Trophoblast cell (in vitro differentiated cells and primary cell): Measurements from ENCODE around the gene HOGA1.
"Not testable (repeated sequence)": the region's sequence is repeated elsewhere in the genome, so short reads cannot be mapped to it uniquely, and the experiment has no call there.

ENCODE experiments used
- DNase-seq, 2 donors: peaks; one replicate each; pipeline ENCODE4 v3.0.0-alpha.2; 2016
- H2AFZ ChIP-seq: 2 replicates; pipeline ENCODE4 v1.6.1; 2013; ENCODE audit warnings: low read length, moderate library complexity, mild to moderate bottlenecking; ENCODE audit not compliant: insufficient read depth, poor library complexity
- H2AK5ac ChIP-seq: 2 replicates; pipeline ENCODE4 v1.6.1; 2013; ENCODE audit warnings: mild to moderate bottlenecking, low read length
- H2BK120ac ChIP-seq: 2 replicates; pipeline ENCODE4 v1.6.1; 2013; ENCODE audit warnings: low read length, mild to moderate bottlenecking, moderate library complexity; ENCODE audit not compliant: insufficient read depth, poor library complexity
- H2BK12ac ChIP-seq: 2 replicates; pipeline ENCODE4 v1.6.1; 2013; ENCODE audit warnings: mild to moderate bottlenecking, low read length, moderate library complexity
- H2BK5ac ChIP-seq: 2 replicates; pipeline ENCODE4 v1.6.1; 2013; ENCODE audit warnings: low read length, low read depth, moderate library complexity, mild to moderate bottlenecking; ENCODE audit not compliant: poor library complexity
- H3K14ac ChIP-seq: 2 replicates; pipeline ENCODE4 v1.6.1; 2013; ENCODE audit warnings: mild to moderate bottlenecking, low read length
- H3K18ac ChIP-seq: 2 replicates; pipeline ENCODE4 v1.6.1; 2013; ENCODE audit warnings: mild to moderate bottlenecking, low read length
- H3K23ac ChIP-seq: 2 replicates; pipeline ENCODE4 v1.6.1; 2013; ENCODE audit warnings: low read length
- H3K27ac ChIP-seq: 2 replicates; pipeline ENCODE4 v1.5.1; 2013; ENCODE audit warnings: low read depth, mild to moderate bottlenecking, inconsistent platforms, low read length, moderate library complexity
- H3K27me3 ChIP-seq: 2 replicates; pipeline ENCODE4 v1.6.1; 2013; ENCODE audit warnings: inconsistent platforms, mild to moderate bottlenecking, low read length, moderate library complexity; ENCODE audit not compliant: insufficient read depth
- H3K36me3 ChIP-seq, 2 experiments: 1 replicate in 1 of 2; 2 replicates in 1 of 2; pipeline ENCODE4 v1.6.1; 2013; ENCODE audit warnings: low read length in 2 of 2, mild to moderate bottlenecking in 2 of 2, moderate library complexity in 1 of 2; ENCODE audit not compliant: insufficient read depth in 2 of 2, control insufficient read depth in 1 of 2
- H3K4ac ChIP-seq: 2 replicates; pipeline ENCODE4 v1.6.1; 2013; ENCODE audit warnings: low read depth, mild to moderate bottlenecking, low read length, moderate library complexity
- H3K4me1 ChIP-seq, 2 experiments: 1 replicate in 1 of 2; 2 replicates in 1 of 2; pipeline ENCODE4 v1.6.1; 2013; ENCODE audit warnings: low read length in 2 of 2, mild to moderate bottlenecking in 2 of 2, moderate library complexity in 1 of 2; ENCODE audit not compliant: insufficient read depth in 2 of 2, control insufficient read depth in 1 of 2
- H3K4me2 ChIP-seq: 2 replicates; pipeline ENCODE4 v1.6.1; 2013; ENCODE audit warnings: inconsistent platforms, mild to moderate bottlenecking, low read length, moderate library complexity
- H3K4me3 ChIP-seq: 2 replicates; pipeline ENCODE4 v1.5.1; 2013; ENCODE audit warnings: mild to moderate bottlenecking, low read depth, low read length, inconsistent platforms
- H3K79me1 ChIP-seq: one replicate; pipeline ENCODE4 v1.6.1; 2013; ENCODE audit warnings: low read length
- H3K79me2 ChIP-seq: 2 replicates; pipeline ENCODE4 v1.6.1; 2013; ENCODE audit warnings: low read length, mild to moderate bottlenecking; ENCODE audit not compliant: control insufficient read depth, insufficient read depth, poor library complexity
- H3K9ac ChIP-seq: 2 replicates; pipeline ENCODE4 v1.6.1; 2013; ENCODE audit warnings: mild to moderate bottlenecking, low read length
- H3K9me3 ChIP-seq: 2 replicates; pipeline ENCODE4 v1.6.1; 2013; ENCODE audit warnings: low read depth, mild to moderate bottlenecking, control low read depth, inconsistent platforms, low read length; ENCODE audit not compliant: insufficient read depth
- H4K12ac ChIP-seq: 2 replicates; pipeline ENCODE4 v1.6.1; 2013; ENCODE audit warnings: low read depth, mild to moderate bottlenecking, low read length, moderate library complexity
- H4K8ac ChIP-seq: 2 replicates; pipeline ENCODE4 v1.6.1; 2013; ENCODE audit warnings: low read depth, mild to moderate bottlenecking, low read length, moderate library complexity
- H4K91ac ChIP-seq: one replicate; pipeline ENCODE4 v1.6.1; 2013; ENCODE audit warnings: low read depth, mild to moderate bottlenecking, low read length, moderate library complexity
- WGBS: extraction: QIAGEN DNeasy Blood & Tissue Kit; methylation state at CpG from one replicate; pipeline ENCODE4 v1.1.7; 2013; ENCODE audit warnings: missing lambda C conversion rate; ENCODE audit not compliant: insufficient read length, insufficient coverage; ENCODE audit errors: extremely low coverage; 5-methylcytosine and 5-hydroxymethylcytosine counted together

The HOGA1 gene

DNA sequence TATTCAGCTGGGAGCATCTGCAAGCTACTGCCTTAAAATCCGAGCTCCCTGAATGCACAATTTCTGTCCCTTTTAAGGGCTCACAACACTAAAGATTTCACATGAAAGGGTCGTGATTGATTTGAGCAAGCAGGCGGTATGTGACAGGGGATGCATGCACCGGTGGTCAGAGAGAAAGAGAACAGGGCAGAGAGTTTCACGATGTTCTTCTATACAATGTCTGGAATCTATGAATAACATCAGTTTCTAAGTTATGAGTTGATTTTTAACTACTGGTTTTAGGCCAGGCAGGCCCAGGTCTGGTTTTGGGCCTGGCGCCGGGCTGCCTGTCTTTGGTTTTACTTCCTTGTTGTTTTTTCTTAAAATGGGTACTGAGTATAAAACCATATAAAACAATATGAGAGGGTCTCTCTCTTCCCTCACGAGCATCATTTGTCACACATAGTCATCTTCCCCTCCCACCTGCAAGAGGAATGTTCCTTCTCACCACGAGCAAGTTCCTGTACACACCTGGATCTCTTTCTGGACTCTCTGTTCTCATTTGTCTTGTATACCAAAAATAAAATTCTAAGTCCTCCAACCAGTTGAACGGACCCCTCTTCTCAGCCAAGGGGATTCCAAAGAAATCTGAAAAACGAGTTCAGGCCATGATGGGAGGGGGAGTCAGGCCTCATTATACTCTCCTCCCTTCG is 22.7 kb upstream of the HOGA1 start:
- H3K4ac ChIP-seq, H2AK5ac ChIP-seq, H2BK120ac ChIP-seq, H3K23ac ChIP-seq, H4K91ac ChIP-seq, H2BK12ac ChIP-seq, H3K79me1 ChIP-seq, H3K27ac ChIP-seq, H4K12ac ChIP-seq, DNase-seq, H3K4me3 ChIP-seq, H4K8ac ChIP-seq, H3K18ac ChIP-seq, H3K4me1 ChIP-seq, H3K79me2 ChIP-seq, H3K14ac ChIP-seq, H3K27me3 ChIP-seq, H2BK5ac ChIP-seq, H3K36me3 ChIP-seq, H3K9ac ChIP-seq, H2AFZ ChIP-seq, H3K4me2 ChIP-seq, H3K9me3 ChIP-seq: not testable (repeated sequence)
- no CpG with 5 or more reads among the region's 12 CpGs for WGBS

DNA sequence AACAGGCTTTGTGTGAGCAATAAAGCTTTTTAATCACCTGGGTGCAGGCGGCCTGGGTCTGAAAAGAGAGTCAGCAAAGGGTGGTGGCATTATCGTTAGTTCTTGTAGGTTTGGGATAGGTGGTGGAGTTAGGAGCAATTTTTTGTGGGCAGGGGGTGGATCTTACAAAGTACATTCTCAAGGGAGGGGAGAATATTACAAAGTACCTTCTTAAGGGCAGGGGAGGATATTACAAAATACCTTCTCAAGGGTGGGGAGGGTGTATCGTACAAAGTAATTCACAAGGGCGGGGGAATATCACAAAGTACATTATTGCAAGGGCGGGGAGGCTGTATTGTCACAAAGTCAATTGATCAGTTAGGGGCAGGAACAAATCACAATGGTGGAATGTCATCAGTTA is 21.9 kb upstream of the HOGA1 start:
- not testable (repeated sequence) for H4K91ac ChIP-seq, H3K79me2 ChIP-seq, H3K18ac ChIP-seq, H2BK120ac ChIP-seq, H3K79me1 ChIP-seq, H4K12ac ChIP-seq, H3K27me3 ChIP-seq, H3K36me3 ChIP-seq, H3K4me1 ChIP-seq, H3K9me3 ChIP-seq, H3K9ac ChIP-seq, DNase-seq, H2AFZ ChIP-seq, H3K4ac ChIP-seq, H3K4me3 ChIP-seq, H3K27ac ChIP-seq, H4K8ac ChIP-seq, H3K23ac ChIP-seq, H3K14ac ChIP-seq, H2BK5ac ChIP-seq, H2BK12ac ChIP-seq, H3K4me2 ChIP-seq, H2AK5ac ChIP-seq
- no CpG with 5 or more reads among the region's 5 CpGs for WGBS

DNA sequence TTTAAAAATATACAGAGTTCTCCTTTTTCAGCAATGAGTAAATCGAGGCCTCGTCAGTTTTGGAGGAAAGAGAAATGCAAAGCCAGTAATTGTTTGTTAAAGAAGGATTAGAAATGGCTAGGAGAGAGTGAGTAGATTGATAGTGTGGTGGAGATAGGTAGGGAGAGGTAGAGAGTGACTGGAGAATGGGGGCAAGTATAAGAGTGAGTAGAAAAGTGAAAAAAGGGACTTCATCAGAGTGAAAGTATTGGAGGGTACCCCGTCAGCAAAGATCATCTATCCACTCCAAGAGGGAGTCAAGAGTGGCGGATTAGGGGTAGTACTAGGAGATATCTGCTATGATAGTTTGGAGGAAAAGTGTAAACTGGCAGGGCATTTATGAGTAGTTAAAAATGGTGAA is 20.9 kb upstream of the HOGA1 start:
- Histone ChIP-seq H3K27me3 (no peaks in the 10 kb centered on the region), H3K18ac (no peak overlapping the region), H3K9ac (no peak overlapping the region), H2BK5ac (no peak overlapping the region), H2BK120ac (no peak overlapping the region), H3K4me3 (no peak overlapping the region), H4K8ac (no peak overlapping the region), H3K9me3 (peaks cover 4% of the 10 kb centered on the region), H3K14ac (no peak overlapping the region), H3K4me1 (no peaks in the 10 kb centered on the region), H2AFZ (no peak overlapping the region), H4K91ac (no peak overlapping the region), H3K36me3 (peaks cover 0 to 7% of the 10 kb centered on the region in 2 experiments), H2AK5ac (no peak overlapping the region), H3K79me1 (no peaks in the 10 kb centered on the region), H2BK12ac (no peak overlapping the region), H4K12ac (no peak overlapping the region), H3K79me2 (no peaks in the 10 kb centered on the region), H3K4me2 (no peak overlapping the region), H3K4ac (no peak overlapping the region), H3K23ac (no peak overlapping the region), H3K27ac (no peak overlapping the region)
- DNase-seq, result no peak
- WGBS, result no CpG with 5 or more reads among the region's 4 CpGs

DNA sequence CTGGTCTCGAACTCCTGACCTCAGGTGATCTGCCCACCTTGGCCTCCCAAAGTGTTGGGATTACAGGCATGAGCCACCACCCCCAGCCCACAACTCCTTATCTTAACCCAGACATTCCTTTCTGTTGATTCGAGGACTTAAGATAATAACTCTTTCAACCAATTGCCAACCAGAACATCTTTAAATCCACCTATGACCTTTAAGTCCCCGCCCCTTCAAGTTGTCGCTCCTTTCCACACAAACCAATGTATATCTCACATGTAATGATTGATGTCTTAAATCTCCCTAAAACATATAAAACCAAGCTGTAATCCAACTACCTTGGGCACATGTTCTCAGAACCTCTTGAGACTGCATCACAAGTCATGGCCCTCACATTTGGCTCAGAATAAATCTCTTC is 19.4 kb upstream of the HOGA1 start:
- Histone ChIP-seq H2AFZ (no peak overlapping the region), H2BK12ac (no peak overlapping the region)

More for the DNA sequence above, 19.4 kb upstream of the HOGA1 start:
- no peaks in the 10 kb centered on the region for H3K27me3 ChIP-seq
- H3K79me1 ChIP-seq, result no peaks in the 10 kb centered on the region
- no peak overlapping the region for H3K9ac ChIP-seq
- H4K8ac ChIP-seq, result no peak overlapping the region
- H3K9me3 ChIP-seq, result peaks cover 4% of the 10 kb centered on the region
- H3K4me2 ChIP-seq, result no peak overlapping the region
- no peak overlapping the region for H3K18ac ChIP-seq
- no peak overlapping the region for H2AK5ac ChIP-seq
- H3K14ac ChIP-seq, result no peak overlapping the region
- no peak overlapping the region for H2BK120ac ChIP-seq
- peaks cover 3 to 9% of the 10 kb centered on the region in 2 experiments for H3K36me3 ChIP-seq
- no peak overlapping the region for H3K4ac ChIP-seq
- H4K91ac ChIP-seq, result no peak overlapping the region
- no CpG with 5 or more reads among the region's 4 CpGs for whole genome bisulfite sequencing
- no peak overlapping the region for H3K23ac ChIP-seq
- H3K27ac ChIP-seq, result no peak overlapping the region
- no peak overlapping the region for H3K4me3 ChIP-seq
- H3K4me1 ChIP-seq, result no peaks in the 10 kb centered on the region
- peak; percentile 15 to 38 for DNase-seq
- no peak overlapping the region for H4K12ac ChIP-seq
- no peaks in the 10 kb centered on the region for H3K79me2 ChIP-seq
- no peak overlapping the region for H2BK5ac ChIP-seq
